GM19468 (cell line): ENCODE results near the gene AP1B1.
"Not testable (repeated sequence)": the region's sequence is repeated elsewhere in the genome, so short reads cannot be mapped to it uniquely, and the experiment has no call there.

Experiments used
- ATAC-seq: cut with Tn5 transposase; IDR thresholded peaks from one replicate; pipeline ENCODE4 v1.9.1; 2021; ENCODE audit warnings: mild to moderate bottlenecking, moderate library complexity, moderate number of reproducible peaks; ENCODE audit not compliant: unreplicated experiment; ENCODE audit errors: extremely low read depth

AP1B1 gene

GRCh38 chr22:29352778-29353177, 35.6 kb downstream of the AP1B1 start:
- no peak for ATAC-seq

- no peak for ATAC-seq
Observed at GRCh38 chr22:29351891-29352290, 36.5 kb downstream of the AP1B1 start.

DNA sequence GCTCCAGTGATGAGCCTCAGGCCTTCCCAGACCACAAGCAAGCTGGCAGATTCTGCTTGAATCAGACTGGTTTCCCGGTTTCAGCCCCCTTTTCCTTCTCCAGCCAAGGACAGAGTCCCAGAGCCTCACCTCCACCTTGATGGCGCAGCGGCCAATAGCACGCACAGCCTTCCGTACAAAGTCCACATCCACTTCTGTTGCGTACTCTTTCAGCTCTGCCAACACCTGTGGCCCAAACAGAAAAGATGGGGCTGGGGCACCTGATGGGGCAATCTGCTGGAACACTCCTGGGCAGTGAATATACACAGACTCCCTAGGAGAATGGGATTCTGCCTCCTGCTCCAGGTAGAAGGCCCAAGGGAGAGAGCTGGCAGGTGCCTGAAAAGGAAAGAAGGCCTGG, 37.3 kb downstream of the AP1B1 start:
- no peak for ATAC-seq

DNA sequence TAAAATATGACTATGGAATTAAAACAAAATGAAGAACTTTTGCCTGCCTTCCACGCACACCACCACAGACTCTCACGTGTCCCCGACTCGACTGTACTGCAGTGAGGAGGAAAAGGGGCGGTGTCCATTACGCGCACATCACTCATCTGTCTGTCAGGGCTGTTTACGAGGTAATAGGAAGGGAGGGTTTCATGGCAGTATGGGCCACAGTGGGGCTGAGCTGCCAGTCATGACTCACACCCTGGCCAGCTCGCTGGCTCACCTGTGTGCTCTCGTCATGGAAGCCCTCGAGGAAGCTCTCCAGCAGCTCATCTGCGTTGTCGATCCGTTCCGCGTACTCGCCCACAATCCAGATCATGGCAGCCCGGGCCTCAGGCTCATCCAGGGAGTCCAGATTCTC, 39.4 kb downstream of the AP1B1 start:
- no peak for ATAC-seq

- no peak for ATAC-seq
Observed at GRCh38 chr22:29348041-29348440, 40.3 kb downstream of the AP1B1 start.

GRCh38 chr22:29346659-29347058, 41.7 kb downstream of the AP1B1 start:
- no peak for ATAC-seq

DNA sequence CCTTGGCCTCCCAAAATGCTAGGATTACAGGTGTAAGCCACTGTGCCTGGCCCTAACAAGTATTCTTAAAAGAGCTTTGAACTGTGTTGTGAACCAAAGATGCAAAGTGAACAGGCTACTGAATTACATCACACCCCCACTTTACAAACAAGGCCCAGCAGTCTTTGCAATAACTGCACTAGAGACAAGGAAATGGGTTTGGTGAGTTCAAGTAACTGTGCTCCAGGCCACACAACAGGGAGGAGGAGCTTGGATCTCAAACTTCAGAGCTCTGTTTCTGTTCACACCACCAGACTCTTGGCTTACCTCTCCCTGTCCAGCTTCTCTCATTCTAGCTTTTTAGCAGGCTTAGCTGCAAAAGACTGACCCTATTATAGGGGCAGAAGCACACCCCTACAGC, 42.4 kb downstream of the AP1B1 start:
- ATAC-seq = no peak

DNA sequence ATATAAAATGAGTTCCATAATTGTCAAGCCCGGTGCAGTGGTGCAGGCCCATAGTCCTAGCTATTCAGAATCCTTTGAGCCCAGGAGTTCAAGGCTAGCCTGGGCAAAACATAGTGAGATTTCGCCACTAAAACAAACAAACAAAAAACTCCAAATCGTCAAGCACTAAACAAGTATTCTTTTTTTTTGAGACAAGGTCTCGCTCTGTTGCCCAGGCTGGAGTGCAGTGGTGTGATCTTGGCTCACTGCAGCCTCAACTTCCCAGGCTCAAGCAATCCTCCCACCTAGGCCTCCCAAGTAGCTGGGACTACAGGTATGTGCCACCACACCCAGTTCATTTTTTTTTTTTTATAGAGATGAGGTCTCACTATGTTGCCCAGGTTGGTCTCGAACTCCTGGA, 43.5 kb downstream of the AP1B1 start:
- ATAC-seq = not testable (repeated sequence)

DNA sequence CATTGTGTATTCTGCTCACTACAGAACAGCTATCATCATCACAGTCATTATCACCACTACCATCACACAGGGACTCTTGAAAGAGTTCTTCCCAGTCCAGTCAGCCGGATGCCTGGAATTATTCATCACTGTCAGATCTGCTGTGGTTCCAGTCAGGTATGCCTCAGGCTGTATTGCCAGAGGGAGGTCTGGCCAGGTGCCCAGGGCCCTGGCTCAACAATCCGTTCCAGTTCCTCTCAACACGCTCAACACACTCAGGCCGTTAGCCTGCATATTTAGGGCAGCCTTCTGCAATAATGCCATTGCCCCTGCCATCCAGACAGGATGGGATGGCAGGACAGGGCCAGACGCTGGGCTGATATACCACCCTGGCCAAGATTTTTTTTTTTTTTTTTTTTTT, 44.2 kb downstream of the AP1B1 start:
- no peak for ATAC-seq

- ATAC-seq = no peak
Observed at GRCh38 chr22:29343313-29343805, 45.0 kb downstream of the AP1B1 start.

GRCh38 chr22:29342577-29343312, 45.6 kb downstream of the AP1B1 start:
- ATAC-seq = no peak

- no peak for ATAC-seq
Observed at GRCh38 chr22:29342177-29342576, 46.2 kb downstream of the AP1B1 start.

DNA sequence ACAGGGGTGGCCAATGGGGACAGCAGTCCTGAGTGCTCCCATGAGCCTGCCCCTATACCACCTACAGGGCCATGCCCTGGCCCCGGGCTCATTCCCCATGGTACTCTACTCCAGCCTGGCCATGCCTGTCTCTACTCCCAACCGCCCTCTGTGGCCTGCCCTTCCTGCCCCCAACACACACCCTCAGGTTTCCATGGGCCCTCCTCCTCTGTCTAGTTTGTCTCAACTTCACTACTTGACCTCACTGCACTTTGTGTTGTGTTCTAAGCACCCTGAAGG, 46.6 kb downstream of the AP1B1 start:
- no peak for ATAC-seq

GRCh38 chr22:29341056-29341848, 47.1 kb downstream of the AP1B1 start:
- no peak for ATAC-seq

DNA sequence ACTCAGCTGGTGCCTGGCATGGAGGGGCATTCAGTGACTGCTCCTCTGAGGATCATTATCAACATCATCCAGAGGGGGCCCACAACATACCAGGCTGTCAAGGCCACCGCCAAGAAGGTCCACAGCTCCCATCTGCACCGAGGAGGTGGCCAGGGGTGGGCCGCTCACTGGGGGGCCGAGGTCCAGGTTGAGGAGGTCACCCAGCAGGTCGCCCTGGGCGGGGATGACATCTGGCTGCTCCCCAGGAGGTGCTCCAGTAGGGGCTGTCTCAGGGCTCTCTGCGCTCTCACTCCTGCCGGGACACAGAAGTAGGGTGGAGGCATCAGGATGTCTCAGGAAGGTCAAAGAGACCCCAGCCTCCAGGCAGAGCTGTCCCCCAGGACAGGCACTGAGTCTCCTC, 47.8 kb downstream of the AP1B1 start:
- no peak for ATAC-seq

GRCh38 chr22:29339381-29340235, 48.8 kb downstream of the AP1B1 start:
- no peak for ATAC-seq

- ATAC-seq = no peak
Observed at GRCh38 chr22:29338398-29338797, 50.0 kb downstream of the AP1B1 start.

GRCh38 chr22:29337631-29338284, 50.6 kb downstream of the AP1B1 start:
- no peak for ATAC-seq

- no peak for ATAC-seq
Observed at GRCh38 chr22:29336751-29337490, 51.4 kb downstream of the AP1B1 start.

GRCh38 chr22:29335656-29336055, 52.7 kb downstream of the AP1B1 start:
- ATAC-seq = no peak
